Measurements from ENCODE around the gene CDHR5.
"Not testable (repeated sequence)": the region's sequence is repeated elsewhere in the genome, so short reads cannot be mapped to it uniquely, and the experiment has no call there.

CDHR5 gene

GRCh38 chr11:655036-655726 is 30.4 kb upstream of the CDHR5 start:
- no peak for DNase-seq (ENCODE audit: low read depth in 1 of 2, low spot score in 1 of 2)
- in situ Hi-C loops (cut with HindIII; ENCODE audit: low pct_unique_long_range_greater_than_20kb, low sequenced_read_pairs): no loop called here
- TF ChIP-seq JUND (IDR thresholded peaks at IDR 0.05; ENCODE audit: low read depth): no peak

GRCh38 chr11:654444-654843 is 29.7 kb upstream of the CDHR5 start:
- DNase-seq (ENCODE audit: low read depth in 1 of 2, low spot score in 1 of 2); in situ Hi-C loops (cut with HindIII; ENCODE audit: low pct_unique_long_range_greater_than_20kb, low sequenced_read_pairs): not testable (repeated sequence)

- no peak for DNase-seq (ENCODE audit: low read depth in 1 of 2, low spot score in 1 of 2)
- in situ Hi-C loops (cut with HindIII; ENCODE audit: low pct_unique_long_range_greater_than_20kb, low sequenced_read_pairs): no loop called here
- TF ChIP-seq JUND (IDR thresholded peaks at IDR 0.05; ENCODE audit: low read depth): no peak
Measured at GRCh38 chr11:653837-654236, 29.1 kb upstream of the CDHR5 start.

- DNase-seq (ENCODE audit: low read depth in 1 of 2, low spot score in 1 of 2); in situ Hi-C loops (cut with HindIII; ENCODE audit: low pct_unique_long_range_greater_than_20kb, low sequenced_read_pairs): not testable (repeated sequence)
Measured at GRCh38 chr11:653136-653535, 28.4 kb upstream of the CDHR5 start.

GRCh38 chr11:650482-650881 is 25.7 kb upstream of the CDHR5 start:
- TF ChIP-seq JUND (IDR thresholded peaks at IDR 0.05; ENCODE audit: low read depth): no peak
- in situ Hi-C loops (cut with HindIII; ENCODE audit: low pct_unique_long_range_greater_than_20kb, low sequenced_read_pairs): no loop called here
- no peak for DNase-seq (ENCODE audit: low read depth in 1 of 2, low spot score in 1 of 2)

GRCh38 chr11:647672-648158 is 23.0 kb upstream of the CDHR5 start:
- in situ Hi-C loops (cut with HindIII; ENCODE audit: low pct_unique_long_range_greater_than_20kb, low sequenced_read_pairs); DNase-seq (ENCODE audit: low read depth in 1 of 2, low spot score in 1 of 2): not testable (repeated sequence)

GRCh38 chr11:646214-646613 is 21.5 kb upstream of the CDHR5 start:
- no peak for TF ChIP-seq JUND (IDR thresholded peaks at IDR 0.05; ENCODE audit: low read depth)
- DNase-seq (ENCODE audit: low read depth in 1 of 2, low spot score in 1 of 2): no peak
- in situ Hi-C loops (cut with HindIII; ENCODE audit: low pct_unique_long_range_greater_than_20kb, low sequenced_read_pairs): no loop called here

- no peak for DNase-seq (ENCODE audit: low read depth in 1 of 2, low spot score in 1 of 2)
- in situ Hi-C loops (cut with HindIII; ENCODE audit: low pct_unique_long_range_greater_than_20kb, low sequenced_read_pairs): no loop called here
- no peak for TF ChIP-seq JUND (IDR thresholded peaks at IDR 0.05; ENCODE audit: low read depth)
Measured at GRCh38 chr11:645536-645935, 20.8 kb upstream of the CDHR5 start.

GRCh38 chr11:643849-644738 is 19.3 kb upstream of the CDHR5 start:
- in situ Hi-C loops (cut with HindIII; ENCODE audit: low pct_unique_long_range_greater_than_20kb, low sequenced_read_pairs): no loop called here

GRCh38 chr11:643366-643765 is 18.6 kb upstream of the CDHR5 start:
- in situ Hi-C loops (cut with HindIII; ENCODE audit: low pct_unique_long_range_greater_than_20kb, low sequenced_read_pairs): no loop called here
- no peak for TF ChIP-seq JUND (IDR thresholded peaks at IDR 0.05; ENCODE audit: low read depth)
- no peak for DNase-seq (ENCODE audit: low read depth in 1 of 2, low spot score in 1 of 2)

More at GRCh38 chr11:643849-644738, 19.3 kb upstream of the CDHR5 start:
- no peak for TF ChIP-seq JUND (IDR thresholded peaks at IDR 0.05; ENCODE audit: low read depth)
- no peak for DNase-seq (ENCODE audit: low read depth in 1 of 2, low spot score in 1 of 2)

- in situ Hi-C loops (cut with HindIII; ENCODE audit: low pct_unique_long_range_greater_than_20kb, low sequenced_read_pairs): no loop called here
Measured at GRCh38 chr11:641806-642370, 17.1 kb upstream of the CDHR5 start.

GRCh38 chr11:640021-640706 is 15.4 kb upstream of the CDHR5 start:
- no peak for TF ChIP-seq JUND (IDR thresholded peaks at IDR 0.05; ENCODE audit: low read depth)
- DNase-seq (ENCODE audit: low read depth in 1 of 2, low spot score in 1 of 2): no peak
- in situ Hi-C loops (cut with HindIII; ENCODE audit: low pct_unique_long_range_greater_than_20kb, low sequenced_read_pairs): no loop called here

More at GRCh38 chr11:641806-642370, 17.1 kb upstream of the CDHR5 start:
- no peak for DNase-seq (ENCODE audit: low read depth in 1 of 2, low spot score in 1 of 2)
- TF ChIP-seq JUND (IDR thresholded peaks at IDR 0.05; ENCODE audit: low read depth): no peak
